Hepatocyte (in vitro differentiated cells): ENCODE results near the gene CACNA2D4.

Source experiments
- CTCF ChIP-seq: fragments of 200-600 bp; sonication (generic); IDR thresholded peaks from 2 replicates; pipeline ENCODE4 v1.5.1; 2016; ENCODE audit warnings: antibody characterized with exemption, mild to moderate bottlenecking; ENCODE audit not compliant: poor library complexity
- EZH2 ChIP-seq: fragments of 200-600 bp; sonication (generic); IDR thresholded peaks from 2 replicates; pipeline ENCODE4 v1.6.1; 2016; ENCODE audit warnings: antibody characterized with exemption, mild to moderate bottlenecking, borderline replicate concordance
- EZH2phosphoT487 ChIP-seq: fragments of 200-600 bp; sonication (generic); IDR thresholded peaks from one replicate; pipeline ENCODE4 v1.6.1; 2018; ENCODE audit warnings: antibody characterized with exemption, mild to moderate bottlenecking, low read depth, moderate library complexity; ENCODE audit not compliant: unreplicated experiment, severe bottlenecking

- no peak for TF ChIP-seq CTCF
- no peak for TF ChIP-seq EZH2
- no peak for TF ChIP-seq EZH2phosphoT487
Measured at GRCh38 chr12:1873531-1874510, 44.6 kb downstream of the CACNA2D4 start.
